Measurements from ENCODE around the gene SLIT3.

- no peak for TF ChIP-seq CTCF (conservative IDR thresholded peaks at IDR 0.05; ENCODE audit: low read depth, low read length)
- no peak for TF ChIP-seq EZH2 (IDR thresholded peaks at IDR 0.05; ENCODE audit: low read length, unreplicated experiment)
Measured at GRCh38 chr5:169119288-169120048, 181.5 kb downstream of the SLIT3 start.

Measured in PC-3 (cell line).